ENCODE results near the gene ZDHHC12. TPM values are rescaled to one million over a fixed set of nuclear protein-coding genes. Genes with fewer than 3 reads are reported as not detected.
"Not testable (repeated sequence)": the region's sequence is repeated elsewhere in the genome, so short reads cannot be mapped to it uniquely, and the experiment has no call there.

ZDHHC12 gene
- total RNA-seq, 1 donor from 2014 or later, result 58.0 TPM

GRCh38 chr9:128707446-128707845, 16.5 kb downstream of the ZDHHC12 start:
- no peak for DNase-seq (ENCODE audit: low read depth)

GRCh38 chr9:128706671-128707381, 17.1 kb downstream of the ZDHHC12 start:
- DNase-seq (ENCODE audit: low read depth), result no peak

- no peak for DNase-seq (ENCODE audit: low read depth)
Observed at GRCh38 chr9:128706045-128706444, 17.9 kb downstream of the ZDHHC12 start.

GRCh38 chr9:128705051-128705965, 18.6 kb downstream of the ZDHHC12 start:
- DNase-seq (ENCODE audit: low read depth), result no peak

GRCh38 chr9:128704356-128704670, 19.6 kb downstream of the ZDHHC12 start:
- no peak for DNase-seq (ENCODE audit: low read depth)

- DNase-seq (ENCODE audit: low read depth), result no peak
Observed at GRCh38 chr9:128703616-128704355, 20.1 kb downstream of the ZDHHC12 start.

- no peak for DNase-seq (ENCODE audit: low read depth)
Observed at GRCh38 chr9:128702949-128703615, 20.8 kb downstream of the ZDHHC12 start.

GRCh38 chr9:128702445-128702948, 21.4 kb downstream of the ZDHHC12 start, which contains the start of gene PKN3:
Gene PKN3, plus strand, starts transcription at chr9:128702503. Its CDS starts 413 bp downstream, at chr9:128702916.
- DNase-seq (ENCODE audit: low read depth), result peak; percentile 43

- peak; percentile 64 for DNase-seq (ENCODE audit: low read depth)
Observed at GRCh38 chr9:128701227-128701854, 22.6 kb downstream of the ZDHHC12 start.

GRCh38 chr9:128699096-128699795, 24.7 kb downstream of the ZDHHC12 start:
- DNase-seq (ENCODE audit: low read depth), result not testable (repeated sequence)

- no peak for DNase-seq (ENCODE audit: low read depth)
Observed at GRCh38 chr9:128696923-128697707, 26.8 kb downstream of the ZDHHC12 start.

- no peak for DNase-seq (ENCODE audit: low read depth)
Observed at GRCh38 chr9:128694344-128694743, 29.6 kb downstream of the ZDHHC12 start.

- DNase-seq (ENCODE audit: low read depth), result not testable (repeated sequence)
Observed at GRCh38 chr9:128693738-128694137, 30.2 kb downstream of the ZDHHC12 start.

- DNase-seq (ENCODE audit: low read depth), result no peak
Observed at GRCh38 chr9:128690684-128691034, 33.3 kb downstream of the ZDHHC12 start.

GRCh38 chr9:128689820-128690683, 33.9 kb downstream of the ZDHHC12 start:
- DNase-seq (ENCODE audit: low read depth), result no peak

GRCh38 chr9:128689293-128689774, 34.6 kb downstream of the ZDHHC12 start:
- DNase-seq (ENCODE audit: low read depth), result no peak

GRCh38 chr9:128688501-128689292, 35.2 kb downstream of the ZDHHC12 start, which contains the start of gene SET:
Gene SET, plus strand, starts transcription at chr9:128689222. Its CDS starts 361 bp downstream, at chr9:128689583.
- DNase-seq (ENCODE audit: low read depth), result peak; percentile 64

All from renal cortical epithelial cell (primary cell).